Activated CD8-positive, alpha-beta T cell treated with anti-CD3 and anti-CD28 coated beads, Interleukin-2, amount 10 ng/mL, durations not matched to agents 7 days and 5 days (primary cell): ENCODE data around the gene PDHA2. TPM values are rescaled to one million over a fixed set of nuclear protein-coding genes. Genes with fewer than 3 reads are reported as not detected.
"Not testable (repeated sequence)": the region's sequence is repeated elsewhere in the genome, so short reads cannot be mapped to it uniquely, and the experiment has no call there.

Experiments
- ATAC-seq: fragments of 150-1000 bp; cut with Tn5 transposase; one replicate; pipeline ENCODE4 v1.10.0; 2021; ENCODE audit warnings: moderate library complexity
- CTCF ChIA-PET: fragments of 350-600 bp; sonication (Branson Sonifier 250); formaldehyde crosslinking; loops from one replicate; lab custom pipeline; 2021; ENCODE audit warnings: antibody characterized with exemption; lab: Charles Lee
- POLR2A ChIA-PET: fragments of 350-600 bp; sonication (Branson Sonifier 250); formaldehyde crosslinking; loops from one replicate; lab custom pipeline; 2021; ENCODE audit warnings: antibody characterized with exemption; lab: Charles Lee
- DNase-seq: peaks from one replicate; pipeline ENCODE4 v3.0.0-alpha.2; 2020
- H3K27ac Mint-ChIP-seq: one replicate; pipeline ENCODE4 v1.8.0; 2021; ENCODE audit warnings: mild to moderate bottlenecking, mixed read lengths
- H3K27me3 Mint-ChIP-seq: one replicate; pipeline ENCODE4 v1.8.0; 2021; ENCODE audit warnings: low read depth, mixed read lengths
- H3K36me3 Mint-ChIP-seq: one replicate; pipeline ENCODE4 v1.8.0; 2021; ENCODE audit warnings: low read depth, mixed read lengths
- H3K4me1 Mint-ChIP-seq: one replicate; pipeline ENCODE4 v1.8.0; 2021; ENCODE audit warnings: low read depth, mixed read lengths
- H3K4me3 Mint-ChIP-seq: one replicate; pipeline ENCODE4 v1.8.0; 2021; ENCODE audit warnings: mild to moderate bottlenecking, mixed read lengths
- H3K9me3 Mint-ChIP-seq: one replicate; pipeline ENCODE4 v1.8.0; 2022; ENCODE audit warnings: mixed read lengths; ENCODE audit not compliant: insufficient read depth
- total RNA-seq, 2 experiments: library from RNA; stranded (reverse); gene quantifications; one replicate each; pipeline ENCODE4 v1.2.3, GENCODE V29; 2021

The PDHA2 gene
- total RNA-seq, 2 experiments from 2014 or later: not detected

DNA sequence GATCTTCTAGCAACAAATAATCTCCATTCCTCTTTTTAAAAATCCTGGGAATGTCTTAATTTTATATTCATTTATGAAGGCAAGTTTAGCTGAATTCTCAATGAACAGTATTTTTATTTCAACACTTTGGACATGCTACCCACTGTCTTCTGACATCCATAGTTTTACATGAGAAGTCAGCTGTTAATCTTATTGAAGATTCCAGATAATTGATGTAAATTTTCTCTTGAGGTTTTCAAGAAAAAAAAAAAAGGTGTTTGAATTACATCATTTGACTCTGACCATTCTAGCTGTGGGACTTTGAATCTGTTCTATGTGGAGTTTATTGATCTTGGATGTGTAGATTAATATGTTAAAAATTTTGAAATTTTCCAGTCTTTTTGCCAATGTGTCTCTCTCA lies 28.0 kb downstream of the PDHA2 start:
- no peak overlapping the region for H3K4me3 Mint-ChIP-seq
- CTCF ChIA-PET: no interaction called here
- H3K36me3 Mint-ChIP-seq: no peaks in the 10 kb centered on the region
- no peak overlapping the region for H3K27ac Mint-ChIP-seq
- DNase-seq (no peak), ATAC-seq (no peak)
- peaks cover 25% of the 10 kb centered on the region for H3K9me3 Mint-ChIP-seq
- H3K4me1 Mint-ChIP-seq: no peaks in the 10 kb centered on the region
- POLR2A ChIA-PET: no interaction called here
- no peaks in the 10 kb centered on the region for H3K27me3 Mint-ChIP-seq

DNA sequence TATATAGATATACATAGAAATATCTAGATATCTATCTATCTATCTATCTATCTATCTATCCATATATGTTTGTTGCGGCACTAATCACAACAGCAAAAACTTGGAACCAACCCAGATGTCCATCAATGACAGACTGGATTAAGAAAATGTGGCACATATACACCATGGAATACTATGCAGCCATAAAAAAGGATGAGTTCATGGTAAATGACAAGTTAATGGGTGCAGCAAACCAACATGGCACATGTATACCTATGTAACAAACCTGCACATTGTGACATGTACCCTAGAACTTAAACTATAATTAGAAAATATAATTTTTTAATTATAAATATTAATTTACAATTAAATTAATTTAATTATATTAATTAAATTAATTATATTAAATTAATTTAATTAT lies 29.5 kb downstream of the PDHA2 start:
- DNase-seq, POLR2A ChIA-PET, ATAC-seq, CTCF ChIA-PET, H3K4me3 Mint-ChIP-seq, H3K27me3 Mint-ChIP-seq, H3K36me3 Mint-ChIP-seq, H3K27ac Mint-ChIP-seq, H3K4me1 Mint-ChIP-seq: not testable (repeated sequence)
- H3K9me3 Mint-ChIP-seq: peaks cover 25% of the 10 kb centered on the region

DNA sequence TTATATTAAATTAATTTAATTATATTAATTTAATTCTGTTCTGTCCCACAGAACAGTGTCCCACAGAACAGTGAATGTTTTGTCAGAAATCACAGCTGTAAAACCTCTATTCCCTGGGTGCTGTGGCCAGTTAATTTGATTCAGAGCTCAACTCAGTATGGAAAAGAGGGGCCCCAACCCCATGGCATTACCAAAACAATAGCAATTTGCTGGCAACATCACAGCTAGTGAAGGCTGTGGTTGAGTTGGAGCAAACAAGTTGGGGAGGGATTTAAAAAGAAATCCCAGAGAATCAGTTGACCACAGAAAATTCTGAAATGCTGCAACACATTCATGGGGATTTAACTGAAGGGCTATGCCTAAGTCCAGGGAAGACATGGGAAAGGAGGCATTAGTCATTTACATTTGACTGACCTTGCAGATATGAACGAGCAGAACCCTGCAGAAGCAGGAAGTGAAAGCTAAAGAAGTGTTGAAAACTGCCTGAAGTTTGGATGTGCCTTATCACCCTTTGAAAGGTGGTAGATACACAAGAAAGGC lies 30.1 kb downstream of the PDHA2 start:
- POLR2A ChIA-PET: no interaction called here
- H3K36me3 Mint-ChIP-seq: no peaks in the 10 kb centered on the region

DNA sequence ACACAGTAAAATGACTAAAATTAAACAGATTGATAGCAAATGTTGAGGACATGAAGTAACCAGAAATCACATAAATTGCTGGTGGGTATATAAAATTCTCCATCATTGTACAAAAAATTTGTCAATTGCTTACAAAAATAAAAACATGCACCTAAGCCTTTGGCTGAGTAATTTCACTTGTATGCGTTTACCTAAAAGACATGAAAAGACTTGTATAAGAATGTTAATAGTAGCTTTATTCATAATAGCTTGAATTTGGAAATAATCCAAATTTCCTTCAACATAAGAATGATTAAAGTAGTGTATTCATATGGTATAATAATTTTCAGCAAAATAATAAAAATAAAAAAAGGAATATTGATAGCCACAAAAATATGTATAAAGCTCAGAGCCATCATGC lies 37.7 kb downstream of the PDHA2 start:
- H3K27me3 Mint-ChIP-seq: no peaks in the 10 kb centered on the region
- H3K4me1 Mint-ChIP-seq: no peaks in the 10 kb centered on the region
- ChIA-PET CTCF (no interaction called here), POLR2A (no interaction called here)
- no peaks in the 10 kb centered on the region for H3K36me3 Mint-ChIP-seq
- ATAC-seq (no peak), DNase-seq (no peak)
- H3K4me3 Mint-ChIP-seq: no peak overlapping the region
- H3K27ac Mint-ChIP-seq: no peak overlapping the region
- no peaks in the 10 kb centered on the region for H3K9me3 Mint-ChIP-seq

More for the DNA sequence above, 30.1 kb downstream of the PDHA2 start:
- no peak for DNase-seq
- Mint-ChIP-seq H3K4me1 (no peaks in the 10 kb centered on the region), H3K4me3 (no peak overlapping the region), H3K27me3 (no peaks in the 10 kb centered on the region), H3K27ac (no peak overlapping the region), H3K9me3 (peaks cover 25% of the 10 kb centered on the region)
- ATAC-seq: no peak
- CTCF ChIA-PET: no interaction called here

DNA sequence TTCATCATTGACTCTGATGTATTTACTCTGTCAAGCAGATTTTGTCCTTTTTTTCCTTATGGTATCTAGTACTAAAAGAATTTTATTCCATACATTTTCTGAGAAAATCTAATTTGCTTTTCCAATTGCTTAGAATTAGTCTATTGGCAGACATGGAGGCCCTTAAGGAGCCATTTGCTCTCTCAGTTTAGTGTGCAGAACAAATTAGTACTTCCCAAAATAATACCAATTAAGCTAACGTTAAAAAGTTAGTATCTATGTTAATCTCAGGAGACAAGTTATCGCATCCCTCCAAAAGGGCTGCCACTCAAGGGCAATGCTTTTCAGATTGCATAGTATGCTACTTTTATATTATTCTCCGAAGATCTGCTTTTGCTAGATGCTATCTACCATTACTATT lies 47.7 kb downstream of the PDHA2 start:
- Mint-ChIP-seq H3K36me3 (no peaks in the 10 kb centered on the region), H3K27me3 (no peaks in the 10 kb centered on the region), H3K4me3 (no peak overlapping the region), H3K4me1 (no peaks in the 10 kb centered on the region), H3K27ac (no peak overlapping the region), H3K9me3 (peaks cover 3% of the 10 kb centered on the region)
- no peak for ATAC-seq
- ChIA-PET CTCF (no interaction called here), POLR2A (no interaction called here)
- DNase-seq: no peak

DNA sequence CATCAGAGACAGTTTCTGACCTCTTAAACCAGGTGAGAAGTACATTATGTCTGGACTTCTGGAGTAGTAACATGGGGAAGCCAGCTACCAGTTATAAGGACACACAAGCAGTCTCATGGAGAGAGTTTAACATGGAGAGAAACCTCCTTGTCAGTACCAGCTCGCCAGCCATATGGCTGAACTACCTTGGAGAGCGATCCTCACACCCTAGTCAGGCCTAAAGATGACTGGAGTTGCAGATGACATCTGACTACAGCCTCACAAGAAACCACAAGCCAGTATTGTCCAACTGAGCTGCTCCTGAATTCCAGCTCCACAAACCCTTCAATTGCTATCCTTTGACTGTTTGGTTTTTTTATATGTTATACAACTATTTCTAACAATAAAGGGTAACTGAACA lies 49.8 kb downstream of the PDHA2 start:
- POLR2A ChIA-PET: no interaction called here
- Mint-ChIP-seq H3K4me1 (no peaks in the 10 kb centered on the region), H3K36me3 (no peaks in the 10 kb centered on the region), H3K27me3 (no peaks in the 10 kb centered on the region), H3K9me3 (no peaks in the 10 kb centered on the region), H3K27ac (no peak overlapping the region), H3K4me3 (no peak overlapping the region)
- ATAC-seq (no peak), DNase-seq (no peak)
- CTCF ChIA-PET: no interaction called here
